Uterine smooth muscle cell (primary cell): ENCODE data around the gene PPP1R14B. TPM values are rescaled to one million over a fixed set of nuclear protein-coding genes. Genes with fewer than 3 reads are reported as not detected.

Experiments used
- total RNA-seq: library from RNA; depleted of rRNA; stranded (reverse); fragments of >200 nt; gene quantifications from 2 replicates; pipeline ENCODE4 v1.2.3, GENCODE V29; 2014

Gene PPP1R14B
- total RNA-seq = 296 and 414 TPM in 2 replicates

GRCh38 chr11:64246871-64247728, at the start of gene PPP1R14B:
Gene PPP1R14B (minus strand): TSS chr11:64246943. CDS start chr11:64246673, 270 bp downstream.

GRCh38 chr11:64291262-64291751, 44.6 kb upstream of the PPP1R14B start, which contains the start of gene KCNK4:
Gene KCNK4 (plus strand): TSS chr11:64291302. CDS start chr11:64293019, 1,717 bp downstream.

GRCh38 chr11:64284962-64285884, 38.5 kb upstream of the PPP1R14B start, which contains the start of gene GPR137:
Gene GPR137 (plus strand): TSS chr11:64285848. CDS start chr11:64286525, 677 bp downstream.

GRCh38 chr11:64284048-64284961, 37.6 kb upstream of the PPP1R14B start, which contains the start of gene BAD:
Gene BAD (minus strand): TSS chr11:64284665. CDS start chr11:64284368, 297 bp downstream.

DNA sequence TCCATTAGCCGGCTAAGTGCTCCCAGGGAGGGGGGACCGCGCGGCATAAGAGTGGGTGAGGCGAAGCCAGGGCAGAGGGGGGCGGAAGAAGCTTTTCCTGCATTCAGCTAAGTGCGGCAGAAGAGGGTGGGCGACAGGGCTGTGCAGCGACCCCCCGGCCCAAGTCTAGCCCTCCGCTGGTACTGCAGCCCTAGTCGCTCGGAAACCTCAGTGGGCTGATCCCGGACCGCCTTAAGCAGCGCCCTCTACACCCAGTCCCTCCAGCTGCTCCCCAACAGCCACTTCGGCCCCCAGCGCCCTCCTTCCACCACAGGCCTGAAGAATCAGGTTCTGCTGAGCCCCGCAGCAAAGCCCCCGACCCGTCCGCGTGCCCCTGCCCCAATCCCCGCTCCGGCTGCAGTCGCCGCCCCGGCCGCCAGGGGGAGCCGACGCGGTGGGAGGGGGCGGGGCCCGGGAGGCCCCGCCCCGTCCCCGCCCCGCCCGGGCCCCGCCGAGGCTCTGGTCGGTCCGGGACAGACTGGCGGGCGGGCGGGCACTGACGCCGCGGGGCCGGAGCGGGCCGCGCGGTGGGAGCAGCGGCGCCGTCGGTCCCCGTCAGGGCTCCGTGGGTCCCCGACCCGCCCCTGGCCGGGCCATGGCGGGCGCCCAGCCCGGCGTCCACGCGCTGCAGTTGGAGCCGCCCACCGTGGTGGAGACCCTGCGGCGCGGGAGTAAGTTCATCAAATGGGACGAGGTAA, 4.4 kb upstream of the PPP1R14B start, which contains the start of gene PLCB3:
Gene PLCB3 (plus strand): TSS at position 515 of the 737 bp plus-strand sequence. CDS start 120 bp downstream, at position 635.

GRCh38 chr11:64240435-64241240, 6.1 kb downstream of the PPP1R14B start, which contains the start of gene FKBP2:
Gene FKBP2 (plus strand): TSS chr11:64241095. CDS start chr11:64242388, 1,293 bp downstream.

GRCh38 chr11:64233913-64234586, 12.7 kb downstream of the PPP1R14B start, which contains the start of gene VEGFB:
Gene VEGFB (plus strand): TSS chr11:64234584. CDS start chr11:64234834, 250 bp downstream.

DNA sequence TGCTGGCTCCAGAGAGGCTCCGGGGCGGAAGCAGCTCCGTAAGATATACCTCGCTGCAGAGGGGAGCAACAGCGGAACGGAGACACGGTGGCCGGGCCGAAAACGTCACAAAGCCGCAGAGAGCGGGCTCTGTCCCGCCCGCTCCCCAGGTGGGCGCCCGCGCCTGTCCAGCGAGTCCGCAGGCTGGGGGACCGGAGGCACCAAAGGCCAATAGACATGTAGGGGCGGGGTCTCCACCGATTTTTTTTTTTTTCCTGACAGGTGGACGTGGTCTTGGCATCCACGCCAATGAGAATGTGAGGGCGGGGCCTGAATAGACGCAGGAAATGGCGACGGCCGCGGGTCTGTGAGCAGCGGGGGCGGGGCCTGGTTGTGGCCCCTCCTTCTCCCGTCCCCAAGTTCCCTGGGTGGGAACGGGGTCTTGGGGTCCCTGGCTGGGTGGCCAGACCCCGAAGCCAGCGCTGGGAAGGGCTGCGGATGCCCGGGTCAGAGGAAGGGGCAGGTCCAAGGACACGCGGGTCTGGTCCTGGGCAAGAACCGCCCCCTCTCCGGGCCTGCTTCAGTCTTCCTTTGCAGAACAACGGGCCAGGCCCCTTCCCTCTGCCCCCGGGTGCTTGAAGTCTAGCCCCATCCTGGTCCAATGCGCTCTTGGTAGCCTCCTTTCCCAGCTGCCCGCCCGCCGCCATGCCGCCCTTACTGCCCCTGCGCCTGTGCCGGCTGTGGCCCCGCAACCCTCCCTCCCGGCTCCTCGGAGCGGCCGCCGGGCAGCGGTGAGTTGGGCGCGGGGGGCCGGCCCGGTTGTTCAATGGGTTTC, 16.4 kb downstream of the PPP1R14B start, which contains the start of gene DNAJC4:
Gene DNAJC4 (plus strand): TSS at position 378 of the 814 bp plus-strand sequence. CDS start 307 bp downstream, at position 685.

DNA sequence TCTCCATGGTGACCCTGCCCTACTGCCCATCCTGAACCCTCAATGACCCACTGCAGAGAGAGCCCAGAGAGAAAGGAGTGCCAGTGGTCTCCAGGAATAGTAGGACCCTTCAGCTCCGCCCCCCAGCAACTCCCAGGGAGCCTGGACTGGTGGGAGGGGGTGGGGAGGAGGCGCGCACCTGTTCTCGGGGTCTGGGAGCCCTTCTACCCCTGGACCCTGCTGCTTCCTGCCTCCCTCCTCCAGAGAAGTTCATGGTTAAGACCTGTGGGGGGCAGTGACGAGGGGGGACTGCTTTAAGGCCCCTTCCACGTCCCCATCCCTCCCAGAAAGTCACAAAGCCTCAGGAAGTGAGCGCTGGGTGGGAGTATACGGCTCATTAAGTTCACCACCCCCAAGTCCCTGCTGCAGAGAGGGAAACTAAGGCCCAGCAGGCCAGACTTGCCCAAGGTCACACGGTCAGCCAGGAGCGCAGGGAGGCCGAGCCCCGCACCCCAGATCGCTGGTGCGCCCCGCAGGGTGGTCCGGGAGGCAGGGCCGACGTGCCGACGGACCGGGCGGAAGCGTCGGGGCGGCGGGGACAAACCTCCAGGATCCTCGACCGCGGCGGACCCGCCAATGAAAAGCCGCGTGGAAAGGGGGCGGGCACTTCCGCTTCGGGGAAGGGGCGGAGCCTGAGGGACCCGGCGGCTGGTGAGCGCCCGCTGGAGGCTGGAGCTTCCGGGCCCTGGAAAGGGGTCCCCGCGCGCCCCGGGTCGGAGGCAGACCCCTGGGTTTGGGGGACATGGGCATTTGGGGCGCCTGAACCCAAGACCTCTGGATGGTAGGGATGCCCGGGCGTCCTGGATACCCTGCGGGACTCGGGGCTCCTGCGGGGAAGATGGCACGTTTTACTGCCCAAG, 20.9 kb downstream of the PPP1R14B start, which contains the start of the genes NUDT22 and TRPT1:
Gene NUDT22 (plus strand): TSS at position 667 of the 899 bp plus-strand sequence. CDS start 379 bp downstream, outside the sequence.
Gene TRPT1 (minus strand): TSS at position 579 of the 899 bp plus-strand sequence. CDS start 326 bp downstream, at position 253.

DNA sequence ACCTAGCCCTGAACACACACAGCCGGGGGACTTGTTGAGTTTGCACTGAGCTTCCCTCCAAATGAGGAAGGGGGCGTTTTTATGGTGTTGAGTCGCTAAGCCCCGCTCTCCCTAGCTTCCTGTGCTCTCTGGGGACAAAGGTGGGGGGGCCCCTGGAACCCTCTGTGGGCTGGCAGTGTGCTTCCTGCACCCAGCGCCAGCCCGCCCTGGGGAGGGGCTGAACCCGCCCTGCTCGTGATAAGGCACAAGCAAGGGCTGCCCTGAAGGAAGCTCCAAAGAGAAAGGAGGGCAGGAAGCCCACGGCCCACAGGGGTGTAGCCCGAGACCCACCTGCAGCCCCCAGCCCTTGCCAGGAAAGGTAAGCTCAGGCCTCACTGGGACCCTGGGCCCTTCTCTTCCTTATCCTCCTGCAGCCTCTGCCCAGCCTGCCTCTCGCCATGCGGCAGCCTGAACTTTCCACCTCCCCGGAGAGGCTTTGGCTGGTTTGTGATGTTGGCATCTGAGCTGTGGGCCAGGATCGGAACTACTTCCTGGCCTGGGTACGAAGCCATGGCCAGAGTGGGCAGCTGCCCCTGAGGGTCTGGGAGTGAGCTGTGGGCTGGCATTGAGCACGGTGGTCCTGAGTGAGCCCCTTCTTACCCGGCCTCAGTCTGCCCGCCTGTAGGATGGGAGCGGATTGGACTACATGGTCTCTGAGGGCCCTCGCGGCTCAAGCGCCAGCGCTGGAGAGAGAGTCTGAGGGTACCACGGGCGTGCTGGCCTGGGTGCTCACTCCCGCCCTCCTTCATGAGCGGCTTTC, 40.1 kb downstream of the PPP1R14B start, which contains the start of gene FERMT3:
Gene FERMT3 (plus strand): TSS at position 265 of the 799 bp plus-strand sequence. CDS start 644 bp downstream, outside the sequence.

Other genes with a start within 250 kb of the PPP1R14B start
- gene FLRT1, start 211.0 kb downstream of the PPP1R14B start, total RNA-seq = 0.12 TPM in 1 of 2 replicates, not detected in the other
- 9.3 and 20.5 TPM in 2 replicates for gene MACROD1, start 80.8 kb downstream of the PPP1R14B start, total RNA-seq
- gene STIP1, start 60.8 kb downstream of the PPP1R14B start, total RNA-seq = 141 and 237 TPM in 2 replicates
- gene FERMT3, start 40.2 kb downstream of the PPP1R14B start, total RNA-seq = 3.2 and 4.8 TPM in 2 replicates
- 39.1 and 46.2 TPM in 2 replicates for gene TRPT1, start 20.8 kb downstream of the PPP1R14B start, total RNA-seq
- gene NUDT22, start 20.7 kb downstream of the PPP1R14B start, total RNA-seq = 63.5 and 71.4 TPM in 2 replicates
- 4.5 and 9.1 TPM in 2 replicates for gene DNAJC4, start 16.4 kb downstream of the PPP1R14B start, total RNA-seq
- gene VEGFB, start 12.4 kb downstream of the PPP1R14B start, total RNA-seq = 21.9 and 38.9 TPM in 2 replicates
- 40.7 and 59.2 TPM in 2 replicates for gene FKBP2, start 5.8 kb downstream of the PPP1R14B start, total RNA-seq
- 55.2 and 56.8 TPM in 2 replicates for gene PLCB3, start 4.6 kb upstream of the PPP1R14B start, total RNA-seq
- 55.6 and 65.6 TPM in 2 replicates for gene BAD, start 37.7 kb upstream of the PPP1R14B start, total RNA-seq
- 5.3 and 8.1 TPM in 2 replicates for gene GPR137, start 38.9 kb upstream of the PPP1R14B start, total RNA-seq
- not detected in 2 replicates for gene KCNK4, start 44.4 kb upstream of the PPP1R14B start, total RNA-seq
- gene CATSPERZ, start 53.4 kb upstream of the PPP1R14B start, total RNA-seq = not detected in 2 replicates
- 33.6 and 40.9 TPM in 2 replicates for gene ESRRA, start 58.6 kb upstream of the PPP1R14B start, total RNA-seq
- gene TRMT112, start 70.6 kb upstream of the PPP1R14B start, total RNA-seq = 345 and 365 TPM in 2 replicates
- gene PRDX5, start 71.2 kb upstream of the PPP1R14B start, total RNA-seq = 201 and 411 TPM in 2 replicates
- gene CCDC88B, start 93.3 kb upstream of the PPP1R14B start, total RNA-seq = 1.9 and 2.0 TPM in 2 replicates
- gene RPS6KA4, start 112.2 kb upstream of the PPP1R14B start, total RNA-seq = 39.7 and 58.7 TPM in 2 replicates